AG08396 (cell line): ENCODE results near the gene MAP1A.

Experiments
- DNase-seq: peaks from one replicate; pipeline ENCODE4 v3.0.0; 2012; ENCODE audit warnings: low spot score, mixed read lengths

Gene MAP1A

DNA sequence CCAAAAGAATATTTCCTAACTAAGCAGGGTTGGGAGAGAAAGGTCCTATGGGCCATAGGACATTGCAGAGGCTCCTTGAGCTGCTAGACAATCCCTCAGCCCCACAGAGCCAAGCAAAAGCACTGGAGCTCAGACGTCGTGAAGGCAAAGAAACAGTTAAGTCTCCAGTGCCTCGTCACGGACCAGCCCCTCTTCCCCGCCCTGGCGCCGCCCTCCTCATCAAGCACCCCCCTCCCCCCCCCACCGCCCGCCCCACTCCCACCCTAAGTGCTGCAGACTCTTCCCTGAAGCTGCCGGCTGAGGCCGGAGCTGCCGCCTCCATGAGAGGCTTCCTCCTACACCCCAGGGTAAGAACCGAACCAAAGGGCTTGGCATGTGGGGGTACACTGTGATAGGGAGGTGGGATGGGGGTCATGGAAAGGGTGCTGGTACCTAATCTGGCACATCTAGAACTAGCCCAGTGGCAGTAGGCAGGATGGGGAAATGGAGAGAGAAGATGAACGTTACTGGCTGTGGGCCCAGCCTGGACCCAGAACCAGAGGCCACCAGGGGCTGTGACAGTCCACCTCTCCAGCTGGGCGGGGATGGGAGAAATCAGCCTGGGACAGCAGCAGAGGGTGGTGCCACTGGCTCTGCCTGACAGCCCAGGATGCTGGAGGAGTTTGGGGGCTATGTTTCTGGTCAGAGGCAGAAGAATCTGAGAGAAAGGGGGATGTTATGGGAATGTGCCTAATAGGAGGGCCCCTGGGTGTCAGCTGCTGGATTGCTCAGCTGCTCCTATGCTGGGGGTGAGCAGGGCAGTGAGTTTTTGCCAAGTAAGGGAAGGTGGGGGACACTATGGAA, at the start of gene MAP1A:
Gene MAP1A, plus strand, starts transcription at position 255 of the 843 bp plus-strand sequence. CDS start 3,866 bp downstream, outside the sequence.
- DNase-seq: peak; percentile 89

DNA sequence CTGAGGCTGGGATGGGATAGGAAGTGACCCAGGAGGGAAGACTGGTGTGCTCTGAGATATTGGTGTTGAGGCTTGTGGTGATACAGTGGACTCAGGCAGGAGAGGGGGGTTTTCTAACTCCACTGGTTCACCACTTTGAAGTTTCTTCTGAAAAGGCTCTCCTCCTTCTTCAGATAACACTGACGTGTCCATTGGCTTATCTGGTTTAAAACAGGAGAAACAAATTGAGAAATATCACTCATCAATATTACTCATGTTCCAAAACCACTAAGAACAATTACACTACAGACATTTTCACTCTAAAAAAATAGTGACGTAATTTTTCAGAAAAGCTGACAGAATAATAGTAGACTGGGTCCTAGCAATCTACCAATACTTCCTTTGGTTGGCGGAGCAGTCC, 47.5 kb upstream of the MAP1A start:
- peak; percentile 32 for DNase-seq

- DNase-seq: no peak
Measured at GRCh38 chr15:43471975-43472374, 45.4 kb upstream of the MAP1A start.

DNA sequence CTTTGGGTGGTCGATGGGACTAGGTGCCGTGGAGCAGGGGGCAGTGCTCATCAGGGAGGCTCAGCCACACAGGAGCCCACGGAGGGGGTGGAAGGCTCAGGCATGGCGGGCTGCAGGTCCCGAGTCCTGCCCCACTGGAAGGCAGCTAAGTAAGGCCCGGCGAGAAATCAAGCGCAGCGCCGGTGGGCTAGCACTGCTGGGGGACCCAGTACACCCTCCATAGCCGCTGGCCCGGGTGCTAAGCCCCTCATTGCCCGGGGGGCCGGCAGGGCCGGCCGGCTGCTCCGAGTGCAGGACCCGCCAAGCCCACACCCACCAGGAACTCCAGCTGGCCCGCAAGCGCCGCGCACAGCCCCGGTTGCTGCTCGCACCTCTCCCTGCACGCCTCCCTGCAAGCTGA, 43.5 kb upstream of the MAP1A start:
- no peak for DNase-seq

DNA sequence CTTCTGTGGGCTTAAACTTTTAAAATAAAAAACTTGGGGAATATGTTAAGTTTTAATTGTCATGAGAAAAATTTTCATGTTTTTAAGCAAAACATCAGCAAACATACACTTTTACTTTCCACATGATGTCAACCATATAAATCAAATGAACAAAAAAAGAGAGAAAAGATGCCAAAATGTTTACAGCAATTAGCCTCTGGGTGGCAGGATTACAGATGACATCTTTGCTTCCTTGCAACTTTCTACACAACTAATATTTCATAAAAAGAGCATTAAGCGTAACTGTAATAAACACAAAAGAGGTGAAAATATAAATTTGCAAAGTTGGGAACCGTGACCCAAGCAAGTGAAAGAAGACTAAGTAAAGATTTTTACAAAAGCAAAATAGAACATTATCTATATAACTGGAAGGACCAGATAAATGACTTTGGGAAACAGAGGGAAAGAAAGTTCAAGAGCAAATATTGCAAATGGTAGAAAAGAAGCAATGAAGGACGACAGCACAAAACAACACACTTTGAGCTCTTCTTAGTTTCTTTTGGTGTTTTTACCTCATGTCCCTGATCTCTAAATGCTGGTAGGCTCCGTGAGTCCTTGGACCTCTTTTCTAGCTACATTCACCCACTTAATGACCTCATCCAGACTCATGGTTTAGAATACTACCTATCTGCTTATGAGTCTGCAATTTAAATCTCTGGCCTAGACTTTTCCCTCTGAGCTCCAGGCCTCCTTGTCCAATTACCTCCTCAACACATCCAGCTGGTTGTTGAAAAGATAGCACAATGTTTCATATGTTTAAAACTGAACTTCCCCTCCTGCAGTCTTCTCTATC, 33.9 kb upstream of the MAP1A start:
- no peak for DNase-seq

DNA sequence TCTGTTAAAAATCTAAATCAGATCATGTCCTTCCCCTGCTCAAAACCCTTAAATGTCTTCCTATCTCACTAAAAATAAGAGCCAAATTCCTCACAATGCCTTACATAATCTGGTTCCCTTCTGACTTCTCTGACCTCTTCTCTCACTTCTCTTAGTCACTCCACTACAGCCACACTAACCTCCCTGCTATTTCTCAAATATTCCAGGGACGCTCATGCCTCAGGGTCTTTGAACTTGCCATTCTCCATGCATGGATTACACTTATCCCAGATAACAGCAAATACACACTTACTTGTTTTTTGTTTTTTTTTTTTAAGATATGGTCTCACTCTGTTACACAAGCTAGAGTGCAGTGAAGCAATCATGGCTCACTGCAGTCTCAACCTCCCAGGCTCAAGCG, 33.0 kb upstream of the MAP1A start:
- DNase-seq: no peak

DNA sequence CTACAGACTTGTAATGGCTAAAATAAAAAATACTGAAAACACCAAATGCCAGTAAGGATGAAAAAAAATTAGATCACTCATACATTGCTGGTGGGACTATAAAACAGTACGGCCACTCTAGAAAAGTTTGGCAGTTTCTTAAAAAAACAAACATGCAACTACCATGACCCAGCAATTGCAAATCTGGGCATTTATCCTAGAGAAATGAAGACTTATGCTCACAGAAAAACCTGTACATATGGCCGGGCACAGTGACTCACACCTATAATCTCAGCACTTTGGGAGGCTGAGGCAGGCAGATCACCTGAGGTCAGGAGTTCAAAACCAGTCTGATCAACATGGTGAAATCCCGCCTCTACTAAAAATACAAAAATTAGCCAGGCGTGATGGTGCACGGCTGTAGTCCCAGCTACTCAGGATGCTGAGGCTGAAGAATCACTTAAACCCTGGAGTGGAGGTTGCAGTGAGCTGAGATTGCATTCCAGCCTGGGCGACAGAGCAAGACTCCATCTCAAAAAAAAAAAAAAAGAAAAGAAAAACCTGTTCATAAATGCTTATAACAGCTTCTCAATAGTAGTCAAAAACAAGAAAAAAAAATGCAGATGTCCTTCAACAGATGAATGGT, 30.0 kb upstream of the MAP1A start:
- DNase-seq: no peak

- no peak for DNase-seq
Measured at GRCh38 chr15:43488790-43489189, 28.6 kb upstream of the MAP1A start.

GRCh38 chr15:43489191-43489590, 28.2 kb upstream of the MAP1A start:
- no peak for DNase-seq

DNA sequence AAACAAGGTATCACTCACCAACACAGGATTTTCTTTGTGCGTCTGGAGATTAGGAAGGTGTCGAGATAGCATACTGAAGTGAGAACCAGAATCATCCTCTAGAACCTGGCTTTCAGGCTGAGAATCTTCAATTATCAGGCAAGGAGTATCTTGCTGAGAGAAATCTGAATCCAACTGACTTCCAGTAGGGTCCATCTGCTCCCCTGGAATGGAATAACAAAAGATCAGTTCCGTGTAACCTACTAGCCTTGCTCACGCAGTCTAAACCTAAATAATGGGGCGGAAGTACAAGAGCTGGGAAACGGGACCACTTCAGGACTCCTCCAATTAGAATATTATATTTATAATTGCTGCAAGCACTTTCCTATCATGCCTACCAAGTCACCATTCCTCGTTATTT, 25.1 kb upstream of the MAP1A start:
- DNase-seq: no peak

GRCh38 chr15:43492673-43493601, 24.5 kb upstream of the MAP1A start, which contains the start of gene TP53BP1:
Gene TP53BP1, minus strand, starts transcription at chr15:43493156. Its CDS starts 113 bp downstream, at chr15:43493043.
- DNase-seq: peak; percentile 93

- DNase-seq: no peak
Measured at GRCh38 chr15:43493703-43494472, 23.5 kb upstream of the MAP1A start.

- no peak for DNase-seq
Measured at GRCh38 chr15:43498990-43499389, 18.4 kb upstream of the MAP1A start.

DNA sequence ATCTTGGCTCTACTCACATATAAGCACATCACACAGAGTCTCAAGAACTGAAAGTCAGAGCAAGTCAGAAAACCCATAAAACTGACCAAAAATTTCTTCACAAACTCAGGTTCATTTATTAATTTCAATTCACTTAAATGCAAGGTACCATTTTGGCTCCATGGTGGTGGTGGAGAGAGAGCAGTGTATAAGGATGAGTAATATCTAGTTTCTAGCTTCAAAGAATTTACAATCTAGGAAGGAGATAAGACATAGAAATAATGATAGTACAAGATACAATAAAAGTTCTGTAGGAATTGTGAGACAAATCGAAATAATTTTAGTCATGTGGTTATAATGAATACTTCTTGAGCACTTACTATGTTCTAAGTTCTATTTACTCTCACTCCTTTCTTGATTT, 17.8 kb upstream of the MAP1A start:
- no peak for DNase-seq

DNA sequence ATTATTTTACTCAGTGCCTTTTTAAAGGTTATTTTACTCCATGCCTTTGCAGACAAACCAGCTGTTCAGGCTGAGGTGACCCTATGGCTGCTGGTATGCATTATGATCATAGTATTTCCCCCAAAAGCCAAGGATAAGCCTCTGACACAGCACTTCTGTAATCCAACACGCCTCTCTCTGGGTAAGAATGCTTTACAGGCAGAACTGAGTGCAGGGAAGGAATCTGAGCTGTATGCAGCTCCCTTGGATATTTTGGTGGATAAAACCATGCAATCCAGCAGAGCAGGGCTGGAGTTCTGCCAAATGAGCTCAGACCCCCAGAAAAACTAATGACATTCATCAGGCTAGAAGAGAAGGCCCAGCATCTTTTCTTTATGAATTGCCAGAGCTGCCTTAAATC, 11.7 kb upstream of the MAP1A start:
- peak; percentile 45 for DNase-seq

DNA sequence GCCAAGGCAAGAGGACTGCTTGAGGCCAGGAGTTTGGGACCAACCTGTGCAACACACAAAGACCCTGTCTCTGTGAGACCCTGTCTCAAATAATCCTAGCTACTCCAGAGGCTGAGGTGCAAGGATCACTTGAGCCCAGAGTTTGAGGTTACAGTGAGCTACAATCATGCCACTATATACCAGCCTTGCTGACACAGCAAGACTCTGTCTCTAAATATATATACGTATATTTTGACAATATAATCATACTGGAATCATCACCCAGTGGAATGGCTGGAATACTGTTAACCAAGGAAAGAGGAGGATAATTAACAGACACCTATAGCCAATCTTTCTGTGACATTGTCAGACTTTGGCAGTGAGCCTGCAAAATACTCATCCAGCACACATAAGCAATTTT, 9.0 kb upstream of the MAP1A start:
- DNase-seq: no peak

DNA sequence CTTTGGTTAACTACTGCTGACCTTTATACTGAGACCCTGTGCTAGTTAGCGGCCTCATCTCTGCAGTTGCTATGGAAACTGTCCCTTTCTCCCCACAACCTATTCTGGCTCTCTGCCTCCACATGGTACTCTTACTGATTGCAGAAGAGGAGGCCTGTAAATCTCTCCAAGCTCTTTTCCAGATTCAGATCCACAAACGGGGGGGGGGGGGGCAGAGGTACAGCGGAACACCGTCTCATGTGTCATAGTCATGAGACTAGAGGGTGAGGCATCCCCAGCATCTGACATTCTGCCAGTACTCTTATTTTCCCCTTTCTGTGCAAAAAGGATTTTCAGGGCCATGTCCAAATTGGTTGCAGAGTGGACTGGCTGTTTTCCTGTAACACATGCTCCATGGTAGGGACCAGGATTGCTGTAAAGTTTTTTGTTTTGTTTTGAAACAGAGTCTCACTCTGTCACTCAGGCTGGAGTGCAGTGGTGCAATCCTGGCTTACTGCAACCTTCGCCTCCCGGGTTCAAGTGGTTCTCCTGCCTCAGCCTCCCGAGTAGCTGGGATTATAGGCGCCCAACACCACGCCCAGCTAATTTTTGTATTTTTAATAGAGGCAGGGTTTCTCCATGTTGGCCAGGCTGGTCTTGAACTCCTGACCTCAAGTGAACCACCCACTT, 8.3 kb upstream of the MAP1A start:
- no peak for DNase-seq

- no peak for DNase-seq
Measured at GRCh38 chr15:43509660-43510199, 7.7 kb upstream of the MAP1A start.

- peak; percentile 96 for DNase-seq
Measured at GRCh38 chr15:43510200-43511011, 7.0 kb upstream of the MAP1A start.
